GM10266 (cell line): Measurements from ENCODE around the gene TGM5.

ENCODE experiments used
- DNase-seq: peaks from one replicate; pipeline ENCODE4 v3.0.0; 2012; ENCODE audit errors: extremely low spot score
- CTCF ChIP-seq: IDR thresholded peaks from 2 replicates; pipeline ENCODE4 v1.5.1; 2012; ENCODE audit warnings: mild to moderate bottlenecking, low read depth; ENCODE audit not compliant: control insufficient read depth, insufficient read depth; ENCODE audit errors: missing control alignments

The TGM5 gene

GRCh38 chr15:43185157-43186002 lies 81.3 kb downstream of the TGM5 start, which contains the start of gene CCNDBP1:
CCNDBP1 (plus strand) TSS chr15:43185403; CDS start chr15:43185499, 96 bp downstream.
- TF ChIP-seq CTCF: peak; percentile 51
- DNase-seq: peak; percentile 99

GRCh38 chr15:43184407-43185124 lies 82.2 kb downstream of the TGM5 start:
- no peak for DNase-seq

GRCh38 chr15:43183270-43183669 lies 83.5 kb downstream of the TGM5 start:
- no peak for TF ChIP-seq CTCF
- no peak for DNase-seq

More at GRCh38 chr15:43184407-43185124, 82.2 kb downstream of the TGM5 start:
- no peak for TF ChIP-seq CTCF
